HL-60 (cell line): ENCODE results near the gene DTX1.

Source experiments
- GABPA ChIP-seq: IDR thresholded peaks from 2 replicates; pipeline ENCODE4 v1.6.1; 2012; ENCODE audit warnings: low read depth
- POLR2AphosphoS5 ChIP-seq: IDR thresholded peaks from 2 replicates; pipeline ENCODE4 v1.6.1; 2012; ENCODE audit warnings: low read depth
- TF ChIP-seq, protein P1 (sequence below): IDR thresholded peaks from one replicate; pipeline ENCODE4 v1.5.1; 2011; ENCODE audit warnings: low read length, control low read depth, inconsistent platforms; ENCODE audit not compliant: insufficient read depth
- TF ChIP-seq, protein P2 (sequence below): IDR thresholded peaks from 2 replicates; pipeline ENCODE4 v1.6.1; 2012; ENCODE audit warnings: low read depth; ENCODE audit not compliant: insufficient replicate concordance

DNA sequence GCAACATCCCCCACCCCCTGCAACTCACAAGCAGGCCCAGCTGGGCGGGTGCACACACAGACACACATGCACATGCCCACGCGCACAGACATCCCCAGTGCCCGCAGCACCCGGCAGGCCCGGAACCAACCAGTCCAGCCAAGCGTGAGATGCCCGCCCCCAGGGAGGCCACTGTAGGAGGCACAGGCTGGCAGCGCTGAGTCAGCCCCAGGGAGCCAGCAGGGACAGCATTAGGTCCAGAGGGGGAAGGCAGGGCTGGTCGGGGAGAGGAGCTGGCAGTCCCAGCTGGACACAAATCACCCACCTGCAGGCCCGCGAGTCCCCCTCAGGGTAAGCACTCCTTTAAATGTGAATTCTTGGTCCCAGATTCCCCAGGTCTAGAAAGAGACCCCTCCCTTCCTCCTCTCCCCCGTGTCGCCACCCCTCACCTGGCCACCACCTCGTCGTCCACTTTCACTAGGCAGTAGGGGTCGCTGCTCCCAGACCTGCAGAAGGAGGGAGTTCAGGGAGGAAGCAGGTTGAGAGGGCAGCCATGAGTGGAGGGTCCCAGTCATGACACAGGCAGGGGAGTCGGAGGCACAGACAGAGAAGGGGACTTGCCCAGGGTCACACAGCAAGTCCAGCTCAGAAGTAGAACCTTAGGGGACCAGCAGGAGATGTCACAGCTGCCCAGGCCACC is 74.1 kb downstream of the DTX1 start:
- TF ChIP-seq, protein P1, sequence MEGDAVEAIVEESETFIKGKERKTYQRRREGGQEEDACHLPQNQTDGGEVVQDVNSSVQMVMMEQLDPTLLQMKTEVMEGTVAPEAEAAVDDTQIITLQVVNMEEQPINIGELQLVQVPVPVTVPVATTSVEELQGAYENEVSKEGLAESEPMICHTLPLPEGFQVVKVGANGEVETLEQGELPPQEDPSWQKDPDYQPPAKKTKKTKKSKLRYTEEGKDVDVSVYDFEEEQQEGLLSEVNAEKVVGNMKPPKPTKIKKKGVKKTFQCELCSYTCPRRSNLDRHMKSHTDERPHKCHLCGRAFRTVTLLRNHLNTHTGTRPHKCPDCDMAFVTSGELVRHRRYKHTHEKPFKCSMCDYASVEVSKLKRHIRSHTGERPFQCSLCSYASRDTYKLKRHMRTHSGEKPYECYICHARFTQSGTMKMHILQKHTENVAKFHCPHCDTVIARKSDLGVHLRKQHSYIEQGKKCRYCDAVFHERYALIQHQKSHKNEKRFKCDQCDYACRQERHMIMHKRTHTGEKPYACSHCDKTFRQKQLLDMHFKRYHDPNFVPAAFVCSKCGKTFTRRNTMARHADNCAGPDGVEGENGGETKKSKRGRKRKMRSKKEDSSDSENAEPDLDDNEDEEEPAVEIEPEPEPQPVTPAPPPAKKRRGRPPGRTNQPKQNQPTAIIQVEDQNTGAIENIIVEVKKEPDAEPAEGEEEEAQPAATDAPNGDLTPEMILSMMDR, result no peak
- no peak for TF ChIP-seq GABPA
- no peak for TF ChIP-seq POLR2AphosphoS5
- TF ChIP-seq, protein P2, sequence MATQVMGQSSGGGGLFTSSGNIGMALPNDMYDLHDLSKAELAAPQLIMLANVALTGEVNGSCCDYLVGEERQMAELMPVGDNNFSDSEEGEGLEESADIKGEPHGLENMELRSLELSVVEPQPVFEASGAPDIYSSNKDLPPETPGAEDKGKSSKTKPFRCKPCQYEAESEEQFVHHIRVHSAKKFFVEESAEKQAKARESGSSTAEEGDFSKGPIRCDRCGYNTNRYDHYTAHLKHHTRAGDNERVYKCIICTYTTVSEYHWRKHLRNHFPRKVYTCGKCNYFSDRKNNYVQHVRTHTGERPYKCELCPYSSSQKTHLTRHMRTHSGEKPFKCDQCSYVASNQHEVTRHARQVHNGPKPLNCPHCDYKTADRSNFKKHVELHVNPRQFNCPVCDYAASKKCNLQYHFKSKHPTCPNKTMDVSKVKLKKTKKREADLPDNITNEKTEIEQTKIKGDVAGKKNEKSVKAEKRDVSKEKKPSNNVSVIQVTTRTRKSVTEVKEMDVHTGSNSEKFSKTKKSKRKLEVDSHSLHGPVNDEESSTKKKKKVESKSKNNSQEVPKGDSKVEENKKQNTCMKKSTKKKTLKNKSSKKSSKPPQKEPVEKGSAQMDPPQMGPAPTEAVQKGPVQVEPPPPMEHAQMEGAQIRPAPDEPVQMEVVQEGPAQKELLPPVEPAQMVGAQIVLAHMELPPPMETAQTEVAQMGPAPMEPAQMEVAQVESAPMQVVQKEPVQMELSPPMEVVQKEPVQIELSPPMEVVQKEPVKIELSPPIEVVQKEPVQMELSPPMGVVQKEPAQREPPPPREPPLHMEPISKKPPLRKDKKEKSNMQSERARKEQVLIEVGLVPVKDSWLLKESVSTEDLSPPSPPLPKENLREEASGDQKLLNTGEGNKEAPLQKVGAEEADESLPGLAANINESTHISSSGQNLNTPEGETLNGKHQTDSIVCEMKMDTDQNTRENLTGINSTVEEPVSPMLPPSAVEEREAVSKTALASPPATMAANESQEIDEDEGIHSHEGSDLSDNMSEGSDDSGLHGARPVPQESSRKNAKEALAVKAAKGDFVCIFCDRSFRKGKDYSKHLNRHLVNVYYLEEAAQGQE, result no peak
